Stomach (tissue), 4 donors: Measurements from ENCODE around the gene TOP2A.

Experiments used
- EP300 ChIP-seq: sonication (generic); formaldehyde crosslinking; IDR thresholded peaks from one replicate; pipeline ENCODE4 v1.6.1; 2017; ENCODE audit warnings: antibody characterized with exemption
- POLR2A ChIP-seq, 4 donors: fragments of 450-650 bp; IDR thresholded peaks; one replicate each; pipeline ENCODE4 v1.6.1; 2016; ENCODE audit warnings: antibody characterized with exemption in 4 of 4, control low read depth in 2 of 4, mild to moderate bottlenecking in 1 of 4, moderate library complexity in 1 of 4
- TF ChIP-seq, protein P1 (sequence below), 7 experiments: fragments of 450-650 bp in 4 of 7; fragments of 200-600 bp in 3 of 7; sonication (generic) in 3 of 7; IDR thresholded peaks; one replicate each; pipeline ENCODE4 v1.5.1; 2016 to 2019; ENCODE audit warnings: antibody characterized with exemption in 7 of 7, control low read depth in 2 of 7, mild to moderate bottlenecking in 1 of 7

DNA sequence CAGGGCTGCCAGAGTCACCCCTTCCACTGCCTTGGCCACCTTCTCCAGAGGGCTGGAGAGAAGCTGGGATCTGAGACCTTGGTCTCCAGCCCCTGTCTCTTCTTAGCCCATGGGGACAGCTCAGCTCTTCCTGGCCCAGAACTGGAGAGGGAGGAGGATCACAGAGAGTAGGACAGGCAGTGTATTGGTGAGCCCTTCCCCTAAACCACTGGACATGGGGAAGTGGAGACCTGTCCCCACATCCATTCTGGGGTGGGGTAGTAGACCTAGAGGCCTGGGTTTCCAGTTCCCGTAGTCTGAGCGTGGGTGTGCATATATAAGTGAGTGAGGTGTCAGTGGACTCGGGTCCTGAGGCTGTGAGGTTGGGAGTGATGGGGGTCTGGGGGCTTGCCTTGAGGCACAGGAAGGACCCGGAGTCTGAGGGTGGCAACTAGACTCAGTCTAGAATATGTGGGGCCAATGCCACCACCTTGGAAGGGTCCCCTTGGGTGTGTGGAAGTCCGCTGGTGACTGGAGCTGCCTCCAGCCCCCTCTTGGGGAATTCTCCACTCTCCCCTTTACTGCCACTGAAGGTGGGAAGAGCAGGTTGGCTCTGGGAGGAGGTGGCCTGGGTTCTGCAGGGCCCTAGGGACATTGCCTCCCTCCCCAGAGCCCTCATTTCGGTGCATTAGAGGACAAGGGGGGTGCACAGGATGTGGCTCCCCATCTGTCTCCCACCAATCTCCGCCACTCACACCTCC is 73.1 kb downstream of the TOP2A start:
- TF ChIP-seq, protein P1, sequence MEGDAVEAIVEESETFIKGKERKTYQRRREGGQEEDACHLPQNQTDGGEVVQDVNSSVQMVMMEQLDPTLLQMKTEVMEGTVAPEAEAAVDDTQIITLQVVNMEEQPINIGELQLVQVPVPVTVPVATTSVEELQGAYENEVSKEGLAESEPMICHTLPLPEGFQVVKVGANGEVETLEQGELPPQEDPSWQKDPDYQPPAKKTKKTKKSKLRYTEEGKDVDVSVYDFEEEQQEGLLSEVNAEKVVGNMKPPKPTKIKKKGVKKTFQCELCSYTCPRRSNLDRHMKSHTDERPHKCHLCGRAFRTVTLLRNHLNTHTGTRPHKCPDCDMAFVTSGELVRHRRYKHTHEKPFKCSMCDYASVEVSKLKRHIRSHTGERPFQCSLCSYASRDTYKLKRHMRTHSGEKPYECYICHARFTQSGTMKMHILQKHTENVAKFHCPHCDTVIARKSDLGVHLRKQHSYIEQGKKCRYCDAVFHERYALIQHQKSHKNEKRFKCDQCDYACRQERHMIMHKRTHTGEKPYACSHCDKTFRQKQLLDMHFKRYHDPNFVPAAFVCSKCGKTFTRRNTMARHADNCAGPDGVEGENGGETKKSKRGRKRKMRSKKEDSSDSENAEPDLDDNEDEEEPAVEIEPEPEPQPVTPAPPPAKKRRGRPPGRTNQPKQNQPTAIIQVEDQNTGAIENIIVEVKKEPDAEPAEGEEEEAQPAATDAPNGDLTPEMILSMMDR (IDR thresholded peaks at IDR 0.05): no peak
- TF ChIP-seq POLR2A (IDR thresholded peaks at IDR 0.05) (no peak), EP300 (no peak)
